Dendritic cell treated with granulocyte-macrophage colony-stimulating factor and Interleukin-4, amounts not matched to agents 40 ng/mL and 50 ng/mL, for 4 days (primary cell): Measurements from ENCODE around the gene CREBBP.

ENCODE experiments used
- H3K27ac Mint-ChIP-seq: one replicate; pipeline ENCODE4 v1.8.0; 2022; ENCODE audit warnings: mild to moderate bottlenecking, mixed read lengths
- H3K27me3 Mint-ChIP-seq: one replicate; pipeline ENCODE4 v1.8.0; 2022; ENCODE audit warnings: mild to moderate bottlenecking, mixed read lengths
- H3K36me3 Mint-ChIP-seq: one replicate; pipeline ENCODE4 v1.8.0; 2022; ENCODE audit warnings: low read depth, mixed read lengths
- H3K4me1 Mint-ChIP-seq: one replicate; pipeline ENCODE4 v1.8.0; 2022; ENCODE audit warnings: low read depth, mixed read lengths
- H3K4me3 Mint-ChIP-seq: one replicate; pipeline ENCODE4 v1.8.0; 2022; ENCODE audit warnings: mild to moderate bottlenecking, moderate library complexity, mixed read lengths
- H3K9me3 Mint-ChIP-seq: one replicate; pipeline ENCODE4 v1.8.0; 2022; ENCODE audit warnings: mixed read lengths
- intact Hi-C: fragments of 100-400 bp; cut with micrococcal nuclease; formaldehyde crosslinking; loops from one replicate; pipeline ENCODE4 v1.15.0; 2022

Gene CREBBP

DNA sequence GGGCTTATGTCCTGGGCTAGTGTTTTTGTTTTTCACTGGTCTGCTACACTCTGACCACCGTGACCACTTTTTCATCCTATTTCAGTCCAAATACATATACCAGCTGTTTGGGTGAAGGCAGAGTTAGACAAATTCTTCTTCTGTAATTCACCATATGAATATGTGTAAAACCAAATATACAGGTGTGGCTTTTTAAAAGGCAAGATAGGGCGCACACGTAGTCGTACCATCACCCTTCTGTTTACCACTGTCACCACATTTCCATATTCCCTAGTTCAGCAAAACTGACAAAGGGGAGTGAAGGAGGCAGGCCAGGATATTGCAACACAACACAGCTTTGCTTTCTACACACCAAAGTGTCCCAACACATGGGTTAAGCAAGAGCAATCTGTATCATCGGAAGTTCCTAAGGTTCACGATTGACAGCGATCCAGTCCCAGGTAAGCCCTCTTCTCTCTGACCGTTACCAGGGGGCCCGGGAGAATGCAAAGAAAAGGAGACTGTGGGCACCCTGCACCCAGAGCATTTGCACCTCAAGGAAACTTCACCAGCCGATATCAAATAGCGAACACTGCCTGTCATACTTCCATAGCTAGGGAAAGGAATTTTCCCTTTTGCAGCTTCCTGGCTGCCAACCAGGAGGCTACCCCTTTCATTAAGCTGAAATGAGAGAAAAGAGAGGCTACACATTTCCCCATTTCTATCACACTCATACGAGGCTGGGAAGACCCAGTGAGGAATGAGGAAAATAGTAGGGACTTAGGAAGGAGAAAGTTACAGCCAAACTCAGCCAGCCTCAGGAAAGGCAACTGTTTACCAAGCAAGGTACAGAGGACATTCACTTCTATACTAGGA lies 23.1 kb downstream of the CREBBP start:
- intact Hi-C loops, result no loop called here
- Mint-ChIP-seq H3K27ac (peak overlapping the region; percentile 78), H3K27me3 (no peaks in the 10 kb centered on the region), H3K36me3 (peaks cover 21% of the 10 kb centered on the region), H3K4me3 (peak overlapping the region; percentile 64), H3K4me1 (peaks cover 88% of the 10 kb centered on the region), H3K9me3 (no peaks in the 10 kb centered on the region)

DNA sequence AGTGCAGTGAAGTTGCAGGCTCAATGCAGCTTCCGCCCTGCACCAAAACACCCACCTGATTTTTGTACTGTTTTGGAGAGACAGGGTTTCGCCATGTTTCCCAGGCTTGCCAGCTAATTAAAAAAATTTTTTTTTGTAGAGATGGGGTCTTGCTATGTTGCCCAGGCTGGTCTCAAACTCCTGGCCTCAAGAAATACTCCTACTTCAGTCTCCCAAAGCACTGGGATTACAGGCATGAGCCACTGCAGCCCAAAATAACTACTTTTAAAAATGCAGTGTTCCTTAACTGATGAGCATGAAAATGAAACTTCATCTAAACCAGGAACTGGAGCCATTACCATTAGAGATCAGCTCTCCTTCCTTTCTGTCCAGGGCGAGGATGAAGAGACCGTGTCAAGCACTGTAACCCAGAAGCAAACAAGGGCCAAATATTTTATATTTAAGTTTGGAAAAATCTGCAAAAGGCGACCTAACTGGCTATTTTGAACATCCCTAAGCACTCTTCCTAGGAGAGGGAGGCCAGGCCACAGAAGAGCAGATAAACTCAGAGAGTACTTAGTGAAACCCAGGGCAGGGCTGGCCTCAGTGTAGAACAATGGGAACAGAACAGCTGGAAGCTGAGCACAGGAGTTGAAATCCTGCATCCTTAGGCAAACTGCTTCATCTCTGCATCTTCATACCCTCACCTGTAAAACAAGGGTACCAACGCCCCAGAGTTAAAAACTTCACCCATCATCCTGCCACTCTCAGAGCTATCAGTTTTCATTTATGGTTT lies 24.0 kb downstream of the CREBBP start:
- Mint-ChIP-seq H3K27me3 (no peaks in the 10 kb centered on the region), H3K4me3 (peak overlapping the region; percentile 32), H3K36me3 (peaks cover 14% of the 10 kb centered on the region), H3K9me3 (no peaks in the 10 kb centered on the region), H3K4me1 (peaks cover 79% of the 10 kb centered on the region), H3K27ac (peak overlapping the region; percentile 78)
- intact Hi-C loops, result no loop called here

DNA sequence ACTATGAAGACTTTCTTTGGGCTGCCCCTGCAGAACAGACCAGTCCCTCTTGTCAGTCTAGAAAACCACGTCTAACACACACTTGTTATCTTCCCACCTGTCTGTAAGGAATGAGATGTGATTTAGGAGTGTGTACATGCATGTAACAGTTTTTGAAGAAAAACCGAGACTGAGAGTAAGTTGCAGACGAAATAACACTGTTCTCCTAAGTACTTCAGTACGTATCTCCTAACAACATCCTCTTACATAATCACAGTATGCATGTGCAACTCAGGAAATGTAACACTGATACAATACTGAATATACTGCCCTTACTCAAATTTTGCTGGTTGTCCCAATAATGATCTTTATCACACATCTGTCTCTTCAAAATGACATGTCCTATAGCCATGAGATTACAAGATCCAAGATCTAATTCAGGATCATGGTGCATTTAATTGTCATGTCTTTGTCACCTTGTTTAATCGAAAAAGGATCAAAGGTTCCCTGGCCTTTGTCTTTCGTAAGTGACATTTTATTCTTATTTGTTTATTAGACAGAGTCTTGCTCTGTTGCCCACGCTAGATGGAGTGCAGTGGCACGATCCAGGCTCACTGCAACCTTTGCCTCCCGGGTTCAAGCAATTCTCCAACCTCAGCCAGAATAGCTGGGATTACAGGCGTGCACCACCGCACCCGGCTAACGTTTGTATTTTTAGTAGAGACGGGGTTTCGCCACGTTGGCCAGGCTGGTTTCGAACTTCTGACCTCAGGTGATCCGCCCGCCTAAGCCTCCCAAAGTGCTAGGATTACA lies 25.6 kb downstream of the CREBBP start:
- Mint-ChIP-seq H3K36me3 (peaks cover 24% of the 10 kb centered on the region), H3K9me3 (no peaks in the 10 kb centered on the region), H3K4me3 (no peak overlapping the region), H3K4me1 (peaks cover 69% of the 10 kb centered on the region), H3K27me3 (no peaks in the 10 kb centered on the region), H3K27ac (peak overlapping the region; percentile 46)
- intact Hi-C loops, result no loop called here

DNA sequence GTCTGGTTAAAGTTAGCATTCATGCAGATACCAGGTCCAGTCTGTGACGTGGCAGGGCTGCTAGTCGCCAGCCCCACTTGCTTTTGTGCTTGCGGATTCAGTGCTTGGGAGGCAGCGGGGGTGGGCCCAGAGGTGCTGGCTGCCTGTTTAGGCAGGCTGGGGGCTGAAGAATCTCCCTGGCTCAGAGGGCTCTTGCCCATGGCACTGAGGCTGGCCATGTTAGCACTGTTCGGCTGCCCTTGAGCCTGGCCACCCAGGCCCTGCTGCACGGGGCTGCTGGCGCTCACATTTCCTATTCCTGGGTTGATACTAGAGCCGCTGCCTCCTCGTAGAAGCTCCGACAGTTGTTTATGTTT lies 30.0 kb downstream of the CREBBP start:
- no peaks in the 10 kb centered on the region for H3K9me3 Mint-ChIP-seq
- peaks cover 57% of the 10 kb centered on the region for H3K36me3 Mint-ChIP-seq
- no peaks in the 10 kb centered on the region for H3K27me3 Mint-ChIP-seq
- no peak overlapping the region for H3K4me3 Mint-ChIP-seq
- intact Hi-C loops, result no loop called here
- no peak overlapping the region for H3K27ac Mint-ChIP-seq
- peaks cover 38% of the 10 kb centered on the region for H3K4me1 Mint-ChIP-seq

DNA sequence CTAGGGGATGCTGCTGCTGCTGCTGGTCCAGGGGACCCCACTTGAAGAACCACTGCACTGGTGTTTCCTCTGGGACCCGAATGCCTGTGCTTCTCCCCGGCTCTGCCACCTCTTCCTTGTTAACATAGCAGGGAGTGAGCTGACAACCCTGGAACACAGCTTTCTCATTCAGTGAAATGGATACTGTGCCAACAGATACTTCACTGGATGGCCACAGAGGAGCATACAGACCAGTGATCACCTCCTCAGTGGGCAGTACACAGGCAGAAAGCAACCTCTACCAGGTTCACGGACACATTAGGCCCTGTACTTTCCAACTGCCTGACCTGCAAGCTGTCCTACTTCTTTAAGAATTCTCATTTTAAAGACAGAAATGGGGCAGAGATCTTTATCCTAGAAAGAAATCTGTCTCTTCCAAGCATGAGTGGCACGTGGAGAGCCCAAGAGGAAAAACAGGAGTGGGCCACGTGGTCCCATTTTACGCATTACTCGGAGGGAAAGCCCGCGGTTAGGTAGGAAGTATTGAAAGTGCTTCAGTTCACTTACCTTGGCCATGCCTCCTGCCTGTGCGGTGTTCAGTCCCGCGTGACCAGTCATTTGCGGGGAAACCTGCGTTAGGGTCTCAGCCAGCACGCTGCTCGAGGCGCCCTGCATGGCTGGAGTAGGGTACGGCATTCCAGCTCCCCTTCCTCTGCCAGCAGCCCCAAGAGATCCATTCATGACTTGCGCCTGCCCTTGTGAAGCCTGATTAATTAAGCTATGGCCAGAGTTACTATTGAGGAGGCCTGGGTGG lies 30.6 kb downstream of the CREBBP start:
- Mint-ChIP-seq H3K36me3 (peaks cover 57% of the 10 kb centered on the region), H3K9me3 (no peaks in the 10 kb centered on the region), H3K27ac (no peak overlapping the region), H3K27me3 (no peaks in the 10 kb centered on the region), H3K4me1 (peaks cover 38% of the 10 kb centered on the region), H3K4me3 (no peak overlapping the region)
- intact Hi-C loops, result no loop called here

DNA sequence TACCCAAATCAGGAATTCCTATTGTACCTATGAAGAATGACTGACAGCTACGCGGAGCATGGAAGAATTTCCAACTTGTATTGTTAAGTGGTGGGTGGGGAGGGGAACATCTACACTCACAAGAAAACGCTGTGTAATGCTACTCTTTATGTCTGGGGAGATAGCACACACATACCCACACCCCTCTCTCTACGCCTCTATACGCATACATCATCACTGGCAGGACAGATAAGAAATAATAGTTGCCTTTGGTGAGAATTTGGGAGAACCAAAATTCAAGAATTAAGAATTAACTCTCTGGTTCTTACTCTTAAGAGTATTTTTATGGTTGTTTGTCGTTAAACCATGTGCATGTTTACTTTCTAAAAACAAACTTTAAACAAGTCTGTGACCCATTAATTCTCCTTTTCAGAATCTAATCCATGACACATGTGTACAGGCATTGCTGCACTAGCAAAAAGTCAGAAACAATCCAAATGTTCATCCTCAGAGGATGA lies 33.9 kb downstream of the CREBBP start:
- Mint-ChIP-seq H3K9me3 (no peaks in the 10 kb centered on the region), H3K27ac (no peak overlapping the region), H3K36me3 (peaks cover 43% of the 10 kb centered on the region), H3K4me3 (no peak overlapping the region), H3K4me1 (peaks cover 32% of the 10 kb centered on the region), H3K27me3 (no peaks in the 10 kb centered on the region)
- intact Hi-C loops, result no loop called here

DNA sequence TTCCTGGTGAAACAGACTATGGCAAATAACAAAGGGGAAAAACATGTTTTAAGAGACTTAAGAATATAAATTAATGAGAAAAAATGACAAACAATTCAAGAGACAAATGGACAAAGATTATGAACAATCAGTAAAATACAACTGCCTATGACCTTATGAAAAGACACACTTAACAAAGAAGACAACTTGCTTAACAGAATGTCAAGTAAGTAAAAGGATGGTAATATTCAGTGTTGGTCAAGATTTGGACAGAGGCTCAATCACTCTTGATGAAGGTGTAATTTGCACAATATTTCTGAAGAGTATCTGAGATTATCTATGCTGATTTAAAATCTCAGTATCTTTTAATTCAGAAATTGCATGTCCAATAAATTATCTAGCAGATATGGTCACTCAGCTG lies 34.4 kb downstream of the CREBBP start:
- Mint-ChIP-seq H3K4me1 (peaks cover 33% of the 10 kb centered on the region), H3K27me3 (no peaks in the 10 kb centered on the region), H3K36me3 (peaks cover 43% of the 10 kb centered on the region), H3K27ac (no peak overlapping the region), H3K4me3 (no peak overlapping the region), H3K9me3 (no peaks in the 10 kb centered on the region)
- intact Hi-C loops, result no loop called here

DNA sequence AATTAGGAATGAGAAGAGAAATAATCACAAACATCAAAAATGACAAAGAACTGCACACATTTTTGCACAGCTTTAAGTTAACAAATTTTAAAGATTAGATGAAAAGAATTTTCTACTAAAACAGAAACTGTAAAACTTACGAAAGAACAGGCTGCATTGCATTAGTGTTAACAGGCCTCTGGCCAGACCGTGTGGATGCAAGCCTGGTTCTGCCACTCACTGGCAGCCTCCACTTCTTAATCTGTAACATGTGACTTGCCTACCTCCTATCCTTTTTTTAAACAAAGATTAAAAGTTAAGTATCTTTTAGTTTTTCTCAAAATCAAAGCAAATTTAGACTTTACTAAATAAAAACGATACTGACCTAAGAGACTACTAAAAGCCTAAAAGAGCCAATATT lies 37.5 kb downstream of the CREBBP start:
- H3K27ac Mint-ChIP-seq, result no peak overlapping the region
- peaks cover 34% of the 10 kb centered on the region for H3K4me1 Mint-ChIP-seq
- no peak overlapping the region for H3K4me3 Mint-ChIP-seq
- H3K9me3 Mint-ChIP-seq, result no peaks in the 10 kb centered on the region
- H3K36me3 Mint-ChIP-seq, result peaks cover 21% of the 10 kb centered on the region
- no peaks in the 10 kb centered on the region for H3K27me3 Mint-ChIP-seq
- intact Hi-C loops, result no loop called here

DNA sequence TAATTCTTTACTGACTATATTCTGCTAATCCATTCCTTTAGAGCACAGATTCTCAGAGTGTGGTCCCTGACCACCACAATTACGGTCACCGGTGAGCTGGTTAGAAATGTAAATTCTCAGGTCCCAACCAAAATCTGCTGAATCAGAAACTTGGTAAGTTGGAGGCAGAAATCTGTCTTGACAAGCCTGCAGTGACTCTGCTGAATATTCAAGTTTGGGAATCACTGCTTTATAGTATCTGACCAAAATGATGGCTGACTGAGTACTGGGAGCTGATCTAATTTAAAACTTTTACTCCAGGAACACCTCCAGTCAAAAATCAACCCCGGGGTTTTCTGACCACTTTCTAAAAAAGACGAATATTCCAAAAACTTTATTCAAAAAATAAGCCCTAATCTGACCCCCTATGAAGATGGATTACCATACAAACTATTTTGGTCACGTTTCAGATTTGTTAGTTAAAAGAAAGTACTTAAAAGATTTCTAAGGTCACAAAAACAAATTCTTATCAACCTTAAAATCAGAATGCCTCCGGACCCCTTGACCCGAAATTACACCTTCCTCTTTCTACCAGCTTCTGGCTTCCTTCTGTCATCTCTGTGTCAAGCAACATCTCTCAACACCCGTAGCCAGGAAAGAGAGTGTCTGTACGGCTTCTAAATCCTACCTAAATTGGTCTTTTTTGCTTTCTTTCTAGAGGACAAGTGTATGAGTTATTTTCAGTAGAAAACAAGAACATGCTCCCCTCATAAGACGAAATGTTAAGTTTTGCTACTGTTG lies 38.6 kb downstream of the CREBBP start:
- Mint-ChIP-seq H3K4me3 (no peak overlapping the region), H3K4me1 (peaks cover 34% of the 10 kb centered on the region), H3K27ac (no peak overlapping the region), H3K9me3 (no peaks in the 10 kb centered on the region), H3K27me3 (no peaks in the 10 kb centered on the region), H3K36me3 (peaks cover 11% of the 10 kb centered on the region)
- intact Hi-C loops, result no loop called here

DNA sequence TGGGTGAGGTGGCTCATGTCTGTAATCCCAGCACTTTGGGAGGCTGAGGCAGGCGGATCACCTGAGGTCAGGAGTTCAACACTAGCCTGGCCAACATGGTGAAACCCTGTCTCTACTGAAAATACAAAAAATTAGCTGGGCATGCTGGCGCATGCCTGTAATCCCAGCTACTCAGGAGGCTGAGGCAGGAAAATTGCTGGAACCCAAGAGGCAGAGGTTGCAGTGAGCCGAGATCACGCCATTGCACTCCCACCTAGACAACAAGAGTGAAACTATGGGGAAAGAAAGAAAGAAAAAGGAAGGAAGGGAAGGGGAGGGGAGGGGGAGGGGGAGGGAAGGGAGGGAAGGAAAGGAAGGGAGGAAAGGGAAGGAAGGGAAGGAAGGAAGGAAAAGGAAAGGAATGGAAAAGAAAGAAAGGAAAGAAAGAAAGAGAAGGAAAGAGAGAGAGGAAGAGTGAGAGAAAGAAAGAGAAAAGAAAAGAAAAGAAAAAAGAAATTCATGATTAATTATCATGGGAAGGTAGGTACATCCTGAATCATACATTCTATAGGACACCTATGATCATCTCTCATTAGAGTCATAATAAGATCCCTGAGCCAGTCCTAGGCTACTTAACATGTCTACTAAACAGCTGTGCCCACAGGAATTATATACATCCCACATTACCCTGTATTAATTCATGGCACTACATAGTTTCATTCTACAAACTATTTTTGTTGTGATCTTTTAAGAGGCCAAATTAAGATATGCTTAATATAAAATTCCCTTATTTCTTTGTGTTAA lies 40.9 kb downstream of the CREBBP start:
- H3K4me3 Mint-ChIP-seq, result no peak overlapping the region
- H3K27ac Mint-ChIP-seq, result no peak overlapping the region
- H3K27me3 Mint-ChIP-seq, result no peaks in the 10 kb centered on the region
- H3K9me3 Mint-ChIP-seq, result no peaks in the 10 kb centered on the region
- H3K4me1 Mint-ChIP-seq, result peaks cover 25% of the 10 kb centered on the region
- intact Hi-C loops, result no loop called here
- H3K36me3 Mint-ChIP-seq, result peaks cover 11% of the 10 kb centered on the region

DNA sequence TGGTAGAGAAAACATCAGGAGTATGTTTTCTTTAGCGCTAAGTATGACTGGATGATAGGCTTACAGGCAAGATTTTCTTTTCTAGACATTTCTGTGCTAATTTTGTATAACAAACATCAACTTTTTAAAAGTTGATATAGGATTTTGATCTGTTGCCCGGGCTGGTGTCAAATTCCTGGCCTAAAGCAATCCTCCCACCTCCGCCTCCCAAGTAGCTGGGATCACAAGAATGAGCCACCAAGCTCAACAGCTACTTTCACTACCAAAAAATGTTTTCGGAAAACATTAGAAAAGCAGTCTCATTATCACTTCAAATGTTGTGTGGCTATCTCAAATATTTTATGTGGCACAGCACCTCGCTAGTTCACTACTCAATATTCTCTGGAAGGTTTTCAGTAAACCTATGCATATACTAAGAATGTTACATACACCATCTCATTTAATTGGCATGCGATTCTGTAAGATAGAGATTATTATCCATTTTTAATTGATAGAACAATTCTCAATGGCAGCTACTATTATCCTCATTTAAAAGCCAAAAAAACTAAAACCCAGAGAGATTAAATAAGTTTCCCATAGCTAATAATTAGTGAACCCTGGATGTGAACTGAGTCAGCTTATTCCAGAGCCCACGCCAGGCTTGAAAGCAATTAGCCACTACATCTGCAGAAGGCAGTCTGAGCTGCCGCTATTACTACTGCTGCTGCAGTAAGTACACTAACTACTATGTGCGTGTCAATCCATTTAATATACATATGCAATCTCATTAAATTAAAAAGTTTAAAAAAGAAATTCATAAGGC lies 41.7 kb downstream of the CREBBP start:
- H3K9me3 Mint-ChIP-seq, result no peaks in the 10 kb centered on the region
- H3K27ac Mint-ChIP-seq, result no peak overlapping the region
- intact Hi-C loops, result no loop called here
- peaks cover 23% of the 10 kb centered on the region for H3K4me1 Mint-ChIP-seq
- H3K27me3 Mint-ChIP-seq, result no peaks in the 10 kb centered on the region
- peaks cover 17% of the 10 kb centered on the region for H3K36me3 Mint-ChIP-seq
- H3K4me3 Mint-ChIP-seq, result no peak overlapping the region
